GM12865 (cell line): Measurements from ENCODE around the gene KBTBD12.

Experiments
- DNase-seq: peaks from one replicate; pipeline ENCODE4 v3.0.0; 2010; ENCODE audit warnings: low read depth
- H3K4me3 ChIP-seq: 2 replicates; pipeline ENCODE4 v1.5.1; 2011; ENCODE audit warnings: mild to moderate bottlenecking, low read depth, low read length, control low read depth
- TF ChIP-seq, protein P1 (sequence below): IDR thresholded peaks from 2 replicates; pipeline ENCODE4 v1.5.1; 2011; ENCODE audit warnings: low read length, control low read depth, low read depth, inconsistent platforms; ENCODE audit not compliant: insufficient read depth; ENCODE audit errors: missing control alignments

The KBTBD12 gene

DNA sequence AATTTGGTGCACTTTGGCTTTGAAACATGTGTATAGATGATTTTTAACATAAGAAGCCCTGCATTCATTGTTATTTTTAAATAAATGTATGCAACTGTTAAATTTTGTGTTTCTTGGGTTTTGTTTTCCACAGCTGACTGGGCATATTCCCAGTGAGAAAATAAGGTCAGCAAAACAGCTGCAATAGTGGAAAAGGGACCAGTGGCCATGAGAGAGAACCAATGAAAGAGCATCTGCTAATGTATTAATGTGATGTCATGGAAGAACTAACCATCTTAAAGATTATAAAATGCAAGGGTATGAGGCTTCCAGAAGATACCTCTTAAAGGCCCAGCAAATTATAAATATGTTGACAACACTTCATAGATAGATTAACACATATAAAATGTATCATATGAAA, 31.0 kb upstream of the KBTBD12 start:
- no peak overlapping the region for H3K4me3 ChIP-seq
- DNase-seq, result no peak
- TF ChIP-seq, protein P1, sequence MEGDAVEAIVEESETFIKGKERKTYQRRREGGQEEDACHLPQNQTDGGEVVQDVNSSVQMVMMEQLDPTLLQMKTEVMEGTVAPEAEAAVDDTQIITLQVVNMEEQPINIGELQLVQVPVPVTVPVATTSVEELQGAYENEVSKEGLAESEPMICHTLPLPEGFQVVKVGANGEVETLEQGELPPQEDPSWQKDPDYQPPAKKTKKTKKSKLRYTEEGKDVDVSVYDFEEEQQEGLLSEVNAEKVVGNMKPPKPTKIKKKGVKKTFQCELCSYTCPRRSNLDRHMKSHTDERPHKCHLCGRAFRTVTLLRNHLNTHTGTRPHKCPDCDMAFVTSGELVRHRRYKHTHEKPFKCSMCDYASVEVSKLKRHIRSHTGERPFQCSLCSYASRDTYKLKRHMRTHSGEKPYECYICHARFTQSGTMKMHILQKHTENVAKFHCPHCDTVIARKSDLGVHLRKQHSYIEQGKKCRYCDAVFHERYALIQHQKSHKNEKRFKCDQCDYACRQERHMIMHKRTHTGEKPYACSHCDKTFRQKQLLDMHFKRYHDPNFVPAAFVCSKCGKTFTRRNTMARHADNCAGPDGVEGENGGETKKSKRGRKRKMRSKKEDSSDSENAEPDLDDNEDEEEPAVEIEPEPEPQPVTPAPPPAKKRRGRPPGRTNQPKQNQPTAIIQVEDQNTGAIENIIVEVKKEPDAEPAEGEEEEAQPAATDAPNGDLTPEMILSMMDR, result no peak

DNA sequence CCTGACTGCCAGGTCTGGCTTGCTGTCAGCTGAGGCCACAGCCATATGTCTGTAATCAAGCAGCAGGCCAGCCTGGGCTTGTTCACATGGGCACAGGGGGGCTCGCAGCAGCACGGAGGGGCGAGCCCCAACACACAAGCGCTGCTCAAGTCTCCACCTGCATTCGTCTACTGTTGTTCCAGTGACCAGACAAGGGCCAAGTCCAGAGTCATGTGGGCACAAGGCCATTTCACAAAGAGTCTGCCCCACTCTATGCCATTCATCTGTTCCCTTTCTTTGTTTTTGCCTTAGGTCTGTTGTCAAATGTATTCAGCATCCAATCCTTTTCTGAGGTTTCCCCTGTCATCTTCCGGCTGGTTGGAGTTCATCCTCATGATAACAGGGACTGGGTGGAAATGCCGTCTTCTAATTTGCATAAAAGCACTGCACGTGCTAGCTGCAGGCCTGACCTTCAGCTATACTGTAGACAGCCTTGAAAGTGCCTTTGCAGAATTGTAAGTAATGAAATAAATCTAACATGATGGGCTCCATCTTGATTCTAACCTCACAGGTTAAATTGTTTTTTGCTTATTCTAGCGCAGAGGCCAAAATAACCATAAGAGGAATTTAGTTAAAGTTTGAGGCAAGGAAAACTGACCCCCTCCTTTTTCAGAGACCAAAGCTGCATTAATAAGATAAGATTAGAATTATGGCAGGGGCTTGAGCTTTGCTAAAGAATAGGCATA, 28.6 kb upstream of the KBTBD12 start:
- DNase-seq, result no peak
- TF ChIP-seq, protein P1, result no peak
- H3K4me3 ChIP-seq, result no peak overlapping the region

DNA sequence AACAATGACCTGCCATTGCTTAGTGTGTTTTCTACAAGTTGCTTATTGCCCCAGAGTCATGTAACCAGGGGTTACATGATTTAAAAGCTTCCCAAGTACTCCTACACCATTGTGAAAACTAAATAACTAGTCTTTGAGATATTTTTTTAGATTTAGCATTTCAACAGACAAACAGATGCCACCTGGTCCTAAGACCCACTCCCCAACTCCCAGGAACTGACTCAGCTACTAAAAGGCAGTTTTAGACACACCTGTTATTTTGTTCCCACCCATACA, 28.1 kb upstream of the KBTBD12 start:
- DNase-seq, result no peak
- TF ChIP-seq, protein P1, result no peak
- H3K4me3 ChIP-seq, result no peak overlapping the region

DNA sequence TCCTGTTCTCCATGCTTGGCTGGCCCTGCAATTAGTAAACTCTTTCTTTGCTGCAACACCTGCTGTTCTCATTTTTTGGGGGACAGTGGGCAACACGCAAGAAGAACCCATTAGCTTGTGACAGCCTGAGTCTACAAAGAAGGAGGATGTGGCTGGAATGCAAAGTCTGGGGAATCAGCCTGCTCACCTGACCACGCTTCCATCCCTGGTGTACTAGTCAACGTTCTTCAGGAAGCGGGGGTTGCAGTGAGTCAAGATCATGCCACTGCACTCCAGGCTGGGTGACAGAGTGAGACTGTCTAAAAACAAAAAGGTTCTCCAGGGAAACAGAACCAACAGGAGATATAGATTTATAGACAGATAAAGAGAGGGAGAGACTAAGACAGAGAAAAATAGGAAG, 27.7 kb upstream of the KBTBD12 start:
- TF ChIP-seq, protein P1, result no peak
- DNase-seq, result peak; percentile 9
- H3K4me3 ChIP-seq, result no peak overlapping the region

DNA sequence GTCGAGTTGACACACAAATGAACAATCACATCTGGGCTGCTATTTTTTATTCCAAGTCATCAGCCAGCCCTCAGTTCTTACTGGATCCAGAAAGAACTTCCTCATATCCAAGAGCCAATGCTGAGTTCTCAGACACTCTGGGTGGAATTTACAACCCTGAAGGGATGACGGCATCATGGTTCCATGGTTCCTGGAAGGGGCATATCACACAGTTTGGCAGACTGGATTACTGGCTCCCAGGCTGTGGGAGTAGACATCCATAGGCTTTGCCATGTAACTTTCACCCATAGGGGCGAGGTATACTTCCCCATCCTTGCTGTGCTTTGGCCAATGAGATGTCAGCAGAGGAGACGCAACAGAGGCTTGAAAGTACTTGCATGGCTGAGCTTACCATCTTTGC, 26.9 kb upstream of the KBTBD12 start:
- no peak for DNase-seq
- H3K4me3 ChIP-seq, result no peak overlapping the region
- TF ChIP-seq, protein P1, result no peak

DNA sequence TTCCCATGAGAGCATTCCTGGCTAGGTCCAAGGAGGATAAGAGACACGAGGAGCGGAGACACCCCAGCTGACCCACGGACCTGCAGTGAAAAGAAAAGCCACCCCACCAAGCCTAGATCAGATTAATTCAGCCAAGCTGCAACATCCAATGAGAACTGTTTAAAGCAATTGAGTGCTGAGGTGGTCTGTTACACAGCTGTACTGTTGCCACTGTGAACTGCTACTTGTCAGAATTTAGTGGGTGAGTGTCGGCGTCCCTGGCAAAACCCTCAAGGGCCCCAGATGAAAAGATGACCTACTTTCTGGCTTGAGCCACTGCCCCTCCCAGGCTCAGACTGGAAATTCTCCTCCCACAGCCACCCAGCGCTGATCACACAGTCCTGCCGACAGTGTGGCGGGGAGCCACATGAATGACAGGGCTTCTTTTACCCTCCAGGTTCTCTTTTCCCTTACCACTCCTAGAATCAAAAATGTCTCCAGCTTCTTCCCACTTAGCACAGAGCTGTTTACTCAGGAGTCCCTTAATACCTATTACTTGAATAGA, 26.4 kb upstream of the KBTBD12 start:
- TF ChIP-seq, protein P1, result no peak
- H3K4me3 ChIP-seq, result no peak overlapping the region
- no peak for DNase-seq

DNA sequence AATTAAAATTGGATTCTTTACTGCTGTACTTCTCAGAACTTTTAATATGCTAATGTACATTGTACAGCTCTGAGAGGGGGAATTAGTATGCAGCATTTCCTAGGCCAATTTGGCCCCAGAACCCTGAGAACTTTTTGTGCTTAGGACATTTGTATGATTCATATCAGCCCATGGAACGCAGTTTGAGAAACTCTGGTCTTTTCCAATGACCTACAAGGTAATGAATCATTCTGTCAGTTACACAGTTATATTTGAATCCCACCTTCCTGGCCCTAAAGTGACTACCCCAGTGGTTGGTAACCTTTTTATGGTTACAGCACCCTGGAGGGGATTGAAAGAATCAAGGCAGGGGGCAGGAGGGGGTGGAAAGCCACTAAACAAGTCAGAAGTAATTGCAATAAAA, 25.6 kb upstream of the KBTBD12 start:
- no peak for DNase-seq
- H3K4me3 ChIP-seq, result no peak overlapping the region
- TF ChIP-seq, protein P1, result no peak
